NCI-H146 treated with DMSO at 0.1 percent for 48 hours (cell line): ENCODE measurements around the gene ERO1B.

Experiments used
- DNase-seq: peaks from one replicate; lab custom pipeline; 2025; ENCODE audit not compliant: unreplicated experiment; lab: John Stamatoyannopoulos, UW

The ERO1B gene

GRCh38 chr1:236253918-236254637 is 27.7 kb downstream of the ERO1B start:
- DNase-seq = no peak

- no peak for DNase-seq
These were observed 28.6 kb downstream of the ERO1B start for GRCh38 chr1:236253119-236253518.

- DNase-seq = no peak
These were observed 30.2 kb downstream of the ERO1B start for GRCh38 chr1:236251587-236251986.

- no peak for DNase-seq
These were observed 34.5 kb downstream of the ERO1B start for GRCh38 chr1:236247286-236247685.

GRCh38 chr1:236242568-236242967 is 39.2 kb downstream of the ERO1B start:
- DNase-seq = no peak

- DNase-seq = no peak
These were observed 41.1 kb downstream of the ERO1B start for GRCh38 chr1:236240675-236241074.

GRCh38 chr1:236239092-236239585 is 42.6 kb downstream of the ERO1B start:
- no peak for DNase-seq

GRCh38 chr1:236235116-236235515 is 46.6 kb downstream of the ERO1B start:
- no peak for DNase-seq

- DNase-seq = no peak
These were observed 53.3 kb downstream of the ERO1B start for GRCh38 chr1:236228411-236228810.

- DNase-seq = no peak
These were observed 59.1 kb downstream of the ERO1B start for GRCh38 chr1:236222632-236223031.

- DNase-seq = no peak
These were observed 61.3 kb downstream of the ERO1B start for GRCh38 chr1:236220473-236220872.

- no peak for DNase-seq
These were observed 67.0 kb downstream of the ERO1B start for GRCh38 chr1:236214761-236215160.

GRCh38 chr1:236213534-236213933 is 68.2 kb downstream of the ERO1B start:
- DNase-seq = no peak

- DNase-seq = no peak
These were observed 69.9 kb downstream of the ERO1B start for GRCh38 chr1:236211815-236212214.

- DNase-seq = no peak
These were observed 72.0 kb downstream of the ERO1B start for GRCh38 chr1:236209713-236210112.

GRCh38 chr1:236209185-236209584 is 72.6 kb downstream of the ERO1B start:
- DNase-seq = no peak

GRCh38 chr1:236207569-236207968 is 74.2 kb downstream of the ERO1B start:
- no peak for DNase-seq

GRCh38 chr1:236207121-236207520 is 74.6 kb downstream of the ERO1B start:
- DNase-seq = no peak

- no peak for DNase-seq
These were observed 75.2 kb downstream of the ERO1B start for GRCh38 chr1:236206548-236206947.

- DNase-seq = no peak
These were observed 77.1 kb downstream of the ERO1B start for GRCh38 chr1:236204656-236205055.

- DNase-seq = no peak
These were observed 77.7 kb downstream of the ERO1B start for GRCh38 chr1:236204039-236204438.

- DNase-seq = no peak
These were observed 80.0 kb downstream of the ERO1B start for GRCh38 chr1:236201786-236202185.

- no peak for DNase-seq
These were observed 80.8 kb downstream of the ERO1B start for GRCh38 chr1:236200925-236201324.
